Peyer's patch (tissue), 4 donors: ENCODE results near the gene CRACR2A. TPM values are rescaled to one million over a fixed set of nuclear protein-coding genes. Genes with fewer than 3 reads are reported as not detected.

Experiments
- DNase-seq, 3 donors: peaks; one replicate each; pipeline ENCODE4 v3.0.0-alpha.2; 2017 to 2019
- H3K27ac ChIP-seq, 4 donors: fragments of 200-600 bp; sonication (generic); one replicate each; pipeline ENCODE4 v1.5.1; 2016 to 2019
- H3K27me3 ChIP-seq, 2 donors: fragments of 200-600 bp; sonication (generic); one replicate each; pipeline ENCODE4 v1.5.1; 2019
- H3K36me3 ChIP-seq, 3 donors: fragments of 200-600 bp; sonication (generic); one replicate each; pipeline ENCODE4 v1.5.1; 2016 to 2019
- H3K4me1 ChIP-seq, 4 donors: fragments of 200-600 bp; sonication (generic); one replicate each; pipeline ENCODE4 v1.5.1; 2016 to 2019
- H3K4me3 ChIP-seq, 4 donors: fragments of 200-600 bp; sonication (generic); 1 replicate in 3 of 4; 2 replicates in 1 of 4; pipeline ENCODE4 v1.5.1; 2016 to 2019; ENCODE audit warnings: mild to moderate bottlenecking in 1 of 4
- H3K9me3 ChIP-seq, 4 donors: fragments of 200-600 bp; sonication (generic); one replicate each; pipeline ENCODE4 v1.5.1; 2016 to 2019; ENCODE audit warnings: mild to moderate bottlenecking in 1 of 4
- CTCF ChIP-seq, 6 experiments: fragments of 450-650 bp in 4 of 6; fragments of 200-600 bp in 2 of 6; sonication (generic) in 1 of 6; IDR thresholded peaks; one replicate each; pipeline ENCODE4 v1.5.1; 2017 to 2019; ENCODE audit warnings: antibody characterized with exemption in 6 of 6, mild to moderate bottlenecking in 3 of 6, moderate library complexity in 1 of 6
- POLR2A ChIP-seq, 2 donors: fragments of 450-650 bp; IDR thresholded peaks; one replicate each; pipeline ENCODE4 v1.5.1; 2017; ENCODE audit warnings: antibody characterized with exemption in 2 of 2, mild to moderate bottlenecking in 2 of 2, moderate library complexity in 2 of 2
- total RNA-seq, 4 donors: library from RNA; depleted of rRNA; stranded (reverse); fragments of >200 nt; gene quantifications; one replicate each; pipeline ENCODE4 v1.1.0, GENCODE V29; 2016

CRACR2A gene
- total RNA-seq, 4 donors from 2014 or later, result 52.3 to 81.7 (median 65.9) TPM

- DNase-seq, result no peak
- H3K36me3 ChIP-seq, result peaks cover 0 to 14% (median 0%) of the 10 kb centered on the region in 3 donors
- H3K27ac ChIP-seq, result no peak overlapping the region
- no peak for TF ChIP-seq CTCF (IDR thresholded peaks at IDR 0.05)
- TF ChIP-seq POLR2A (IDR thresholded peaks at IDR 0.05), result no peak
- H3K4me1 ChIP-seq, result no peaks in the 10 kb centered on the region
- H3K4me3 ChIP-seq, result no peak overlapping the region
- no peaks in the 10 kb centered on the region for H3K27me3 ChIP-seq
- H3K9me3 ChIP-seq, result no peaks in the 10 kb centered on the region
Measured at GRCh38 chr12:3679831-3680230, 73.1 kb downstream of the CRACR2A start.

DNA sequence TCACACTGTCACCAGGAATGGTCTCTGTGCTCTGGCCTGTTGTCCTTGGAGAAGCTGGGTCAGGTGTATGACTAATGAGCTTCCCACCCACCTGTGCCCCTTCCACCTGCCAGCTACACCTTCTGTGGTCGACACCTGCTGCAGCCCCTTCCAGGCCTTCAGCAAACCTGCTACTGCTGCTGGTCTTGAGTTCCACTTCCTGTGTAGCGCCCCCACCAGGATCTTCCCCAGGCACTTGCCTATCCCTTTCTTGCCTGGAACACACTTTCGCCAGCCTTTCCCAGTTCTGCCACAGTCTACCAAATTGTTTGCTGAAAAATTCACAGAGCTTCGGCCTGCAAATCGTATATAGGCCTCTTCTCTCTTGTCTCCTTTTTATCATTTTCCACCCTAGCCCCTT lies 75.3 kb downstream of the CRACR2A start:
- Histone ChIP-seq H3K36me3 (peaks cover 0 to 21% (median 0%) of the 10 kb centered on the region in 3 donors), H3K27me3 (no peaks in the 10 kb centered on the region), H3K4me3 (no peak overlapping the region), H3K27ac (no peak overlapping the region), H3K4me1 (no peaks in the 10 kb centered on the region), H3K9me3 (no peaks in the 10 kb centered on the region)
- TF ChIP-seq POLR2A (IDR thresholded peaks at IDR 0.05) (no peak), CTCF (IDR thresholded peaks at IDR 0.05) (no peak)
- no peak for DNase-seq

GRCh38 chr12:3673981-3674708 lies 78.8 kb downstream of the CRACR2A start:
- Histone ChIP-seq H3K9me3 (no peaks in the 10 kb centered on the region), H3K4me1 (no peaks in the 10 kb centered on the region), H3K36me3 (peaks cover 0 to 12% (median 0%) of the 10 kb centered on the region in 3 donors), H3K4me3 (no peak overlapping the region), H3K27ac (no peak overlapping the region), H3K27me3 (no peaks in the 10 kb centered on the region)
- TF ChIP-seq CTCF (IDR thresholded peaks at IDR 0.05), result no peak
- no peak for TF ChIP-seq POLR2A (IDR thresholded peaks at IDR 0.05)
- DNase-seq, result no peak

GRCh38 chr12:3672113-3672509 lies 80.8 kb downstream of the CRACR2A start:
- Histone ChIP-seq H3K27ac (no peak overlapping the region), H3K4me3 (no peak overlapping the region), H3K36me3 (peaks cover 0 to 7% (median 0%) of the 10 kb centered on the region in 3 donors), H3K27me3 (no peaks in the 10 kb centered on the region), H3K9me3 (no peaks in the 10 kb centered on the region), H3K4me1 (no peaks in the 10 kb centered on the region)
- TF ChIP-seq CTCF (IDR thresholded peaks at IDR 0.05), result no peak
- no peak for TF ChIP-seq POLR2A (IDR thresholded peaks at IDR 0.05)
- no peak for DNase-seq

GRCh38 chr12:3671330-3672112 lies 81.4 kb downstream of the CRACR2A start:
- TF ChIP-seq POLR2A (IDR thresholded peaks at IDR 0.05) (no peak), CTCF (IDR thresholded peaks at IDR 0.05) (no peak)
- DNase-seq, result no peak
- Histone ChIP-seq H3K36me3 (peaks cover 0 to 7% (median 0%) of the 10 kb centered on the region in 3 donors), H3K4me3 (no peak overlapping the region), H3K27ac (no peak overlapping the region), H3K27me3 (no peaks in the 10 kb centered on the region), H3K4me1 (no peaks in the 10 kb centered on the region), H3K9me3 (no peaks in the 10 kb centered on the region)
